GM19438 (cell line): ENCODE results near the gene BABAM2.
"Not testable (repeated sequence)": the region's sequence is repeated elsewhere in the genome, so short reads cannot be mapped to it uniquely, and the experiment has no call there.

Experiments used
- ATAC-seq: cut with Tn5 transposase; IDR thresholded peaks from one replicate; pipeline ENCODE4 v1.9.1; 2021; ENCODE audit warnings: low read depth; ENCODE audit not compliant: unreplicated experiment

Gene BABAM2

GRCh38 chr2:27875089-27875881 lies 15.2 kb upstream of the BABAM2 start:
- no peak for ATAC-seq

DNA sequence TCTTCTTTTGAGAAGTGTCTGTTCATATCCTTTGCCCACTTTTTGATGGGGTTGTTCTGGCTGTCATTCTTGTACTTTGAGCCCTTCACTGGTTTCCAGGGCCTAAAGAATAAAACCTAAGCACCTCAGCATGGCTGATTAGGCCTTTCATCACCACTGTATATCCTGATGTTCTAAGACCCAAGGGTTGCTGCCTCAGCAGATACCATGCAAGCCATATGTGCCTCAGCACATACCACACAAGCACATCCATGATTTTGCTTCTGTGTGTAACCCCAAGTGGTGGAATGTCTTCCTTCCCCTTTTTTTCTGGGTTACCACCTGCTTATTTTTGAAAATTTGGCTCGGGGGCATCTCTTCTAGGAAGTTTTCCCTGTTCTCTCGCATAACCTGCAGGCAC lies 11.7 kb upstream of the BABAM2 start:
- ATAC-seq = no peak

- ATAC-seq = not testable (repeated sequence)
Measured at GRCh38 chr2:27881815-27882583, 8.5 kb upstream of the BABAM2 start.

- ATAC-seq = not testable (repeated sequence)
Measured at GRCh38 chr2:27882584-27882922, 8.0 kb upstream of the BABAM2 start.

DNA sequence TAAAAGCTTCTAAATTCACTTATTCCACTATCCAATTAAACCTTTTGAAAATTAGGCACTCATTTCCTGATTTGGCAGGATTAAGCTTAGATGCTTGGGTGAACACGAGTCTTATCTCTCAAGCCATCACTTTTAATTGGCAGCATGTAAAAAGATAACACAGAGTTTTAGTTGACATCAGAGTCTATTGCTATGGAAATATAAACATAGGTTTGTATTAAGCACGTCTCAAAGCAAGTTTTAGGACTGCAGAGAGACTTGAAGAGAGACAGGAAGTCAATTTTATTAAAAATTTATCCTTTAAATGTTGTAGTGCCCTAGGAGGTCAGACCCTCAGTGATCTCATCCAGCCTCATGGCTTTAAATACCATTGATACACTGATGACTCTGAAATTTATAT lies 5.9 kb upstream of the BABAM2 start:
- ATAC-seq = no peak

DNA sequence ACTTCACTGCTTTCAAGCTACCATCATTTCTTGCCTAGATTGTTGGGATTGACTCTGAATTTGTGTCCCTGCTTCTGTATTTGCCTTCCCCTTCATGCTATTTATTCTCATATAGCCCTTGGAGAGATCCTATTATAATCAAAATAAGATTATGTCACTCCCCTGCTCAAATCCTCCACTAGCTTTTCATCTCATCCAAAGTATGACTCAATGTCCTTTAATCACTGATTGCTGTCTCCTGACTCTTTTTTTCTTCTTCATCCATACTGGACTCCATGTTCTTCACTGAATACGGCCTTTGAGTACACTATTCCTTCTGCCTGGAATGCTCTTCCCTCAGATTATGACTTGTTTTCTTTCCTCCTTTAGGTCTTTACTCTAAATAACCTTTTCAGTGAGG lies 5.3 kb upstream of the BABAM2 start:
- ATAC-seq = no peak

- ATAC-seq = no peak
Measured at GRCh38 chr2:27885661-27886060, 4.9 kb upstream of the BABAM2 start.

DNA sequence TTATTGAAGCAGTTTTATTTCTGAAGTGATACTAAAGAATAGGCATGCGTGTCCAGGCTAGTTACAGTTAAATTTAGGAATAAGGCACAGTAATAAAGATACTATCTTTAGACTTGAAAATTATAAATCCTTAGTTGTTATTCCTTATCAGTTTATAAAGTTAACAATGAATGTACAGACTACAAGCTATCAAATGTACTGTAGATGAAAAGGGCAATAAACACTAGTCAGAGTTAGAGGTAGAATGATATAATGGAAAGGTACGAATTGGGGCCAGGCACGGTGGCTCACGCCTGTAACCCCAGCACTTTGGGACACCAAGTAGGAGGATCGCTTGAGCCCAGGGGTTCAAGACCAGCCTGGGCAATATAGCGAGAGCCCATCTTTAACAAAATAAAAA lies 4.2 kb upstream of the BABAM2 start:
- no peak for ATAC-seq

- no peak for ATAC-seq
Measured at GRCh38 chr2:27887111-27887510, 3.4 kb upstream of the BABAM2 start.

DNA sequence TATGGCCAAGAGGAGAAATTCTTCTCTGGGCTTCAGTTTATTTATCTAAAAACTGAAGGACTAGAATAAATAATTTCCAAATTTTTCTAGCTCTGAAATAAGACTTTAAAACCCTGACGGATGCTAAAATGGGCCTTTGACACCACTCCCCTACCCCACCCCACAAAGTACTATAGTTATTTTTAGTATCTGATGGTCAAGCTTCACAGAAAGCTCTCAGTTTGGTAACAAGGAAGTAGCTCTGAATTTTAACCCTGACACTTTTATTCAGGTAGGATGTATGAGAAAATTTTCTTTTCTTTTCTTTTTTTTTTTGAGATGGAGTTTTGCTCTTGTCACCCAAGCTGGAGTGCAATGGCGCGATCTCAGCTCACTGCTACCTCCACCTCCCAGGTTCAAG lies 2.7 kb upstream of the BABAM2 start:
- ATAC-seq = no peak

DNA sequence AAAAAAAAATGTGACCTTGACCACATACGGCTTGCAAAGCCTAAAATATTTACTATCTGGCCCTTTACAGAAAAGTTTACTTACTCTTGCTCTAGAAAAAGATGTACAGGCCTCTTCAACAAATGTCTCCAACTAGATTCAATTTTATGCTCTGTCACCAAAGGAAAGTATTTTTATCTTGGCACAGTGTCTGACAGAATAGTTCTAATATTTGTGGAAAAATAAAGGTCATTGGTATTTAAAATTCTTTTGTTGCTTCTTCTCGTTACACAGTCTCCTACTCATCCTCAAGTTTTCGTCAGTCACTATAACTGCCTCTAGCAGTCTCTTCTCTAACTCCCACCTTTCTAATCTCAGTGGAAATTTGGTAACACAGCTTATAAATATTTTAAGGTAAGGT lies 1.7 kb upstream of the BABAM2 start:
- ATAC-seq = no peak

GRCh38 chr2:27889774-27890145 lies 769 bp upstream of the BABAM2 start:
- ATAC-seq = no peak

GRCh38 chr2:27890924-27891672 lies 569 bp downstream of the BABAM2 start:
- ATAC-seq = peak; percentile 28

DNA sequence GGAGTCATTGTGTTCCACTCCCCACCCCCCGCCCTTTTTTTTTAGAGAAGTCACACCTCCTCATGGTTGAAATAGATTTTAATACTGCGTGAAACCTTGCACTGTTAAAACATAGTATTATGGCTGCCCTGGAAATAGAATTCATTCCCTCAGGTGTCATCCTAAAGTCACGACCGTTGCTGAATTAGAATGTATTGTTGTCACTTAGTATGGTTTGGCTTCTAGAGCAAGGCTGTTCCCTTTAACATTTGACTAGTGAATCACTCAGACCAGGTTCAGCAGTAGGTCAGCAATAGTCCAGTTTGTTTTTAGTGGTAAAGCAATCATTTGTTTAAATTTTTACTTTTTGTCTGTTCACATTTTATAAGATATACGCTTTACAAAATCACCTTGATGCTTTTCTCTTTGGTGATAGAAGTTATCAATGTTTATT lies 1.2 kb downstream of the BABAM2 start:
- ATAC-seq = no peak

- ATAC-seq = no peak
Measured at GRCh38 chr2:27893006-27893405, 2.5 kb downstream of the BABAM2 start.

DNA sequence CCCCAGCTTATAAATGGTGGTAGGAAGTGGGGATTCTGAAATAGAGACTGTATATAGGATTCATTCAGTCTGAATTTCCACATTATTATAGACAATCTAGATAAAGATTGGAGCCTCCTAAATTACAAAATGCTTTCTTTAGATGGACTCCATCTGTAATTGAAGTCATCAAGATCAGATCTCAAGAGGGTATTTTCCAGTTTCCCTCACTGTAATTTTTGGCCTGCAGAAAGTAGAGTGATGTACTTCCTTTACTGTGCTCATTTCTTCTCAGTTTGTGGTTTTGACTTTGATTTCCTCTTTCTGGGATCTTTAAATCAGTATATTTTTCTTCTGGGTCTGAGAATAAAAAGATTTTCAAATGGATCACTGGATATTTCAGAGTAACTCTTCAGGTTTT lies 7.2 kb downstream of the BABAM2 start:
- ATAC-seq = no peak

DNA sequence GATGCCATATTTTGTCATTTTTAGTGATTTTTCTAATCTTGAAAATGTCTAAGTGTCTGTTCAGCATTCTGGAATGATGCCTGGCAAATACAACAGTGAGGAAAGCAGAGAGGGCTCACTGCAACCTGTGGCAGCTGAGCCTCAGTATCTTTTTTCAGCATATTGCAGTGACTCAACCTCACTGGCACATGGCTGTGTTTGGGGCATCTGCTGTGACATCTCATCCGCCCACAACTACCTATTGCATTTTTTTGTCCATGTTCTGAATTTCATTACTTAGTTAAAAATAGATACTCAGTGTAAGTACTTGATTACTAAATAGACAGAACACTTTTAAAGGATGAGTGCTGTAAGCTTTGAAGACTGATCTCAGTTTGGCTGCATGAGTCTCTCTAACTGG lies 10.7 kb downstream of the BABAM2 start:
- no peak for ATAC-seq

DNA sequence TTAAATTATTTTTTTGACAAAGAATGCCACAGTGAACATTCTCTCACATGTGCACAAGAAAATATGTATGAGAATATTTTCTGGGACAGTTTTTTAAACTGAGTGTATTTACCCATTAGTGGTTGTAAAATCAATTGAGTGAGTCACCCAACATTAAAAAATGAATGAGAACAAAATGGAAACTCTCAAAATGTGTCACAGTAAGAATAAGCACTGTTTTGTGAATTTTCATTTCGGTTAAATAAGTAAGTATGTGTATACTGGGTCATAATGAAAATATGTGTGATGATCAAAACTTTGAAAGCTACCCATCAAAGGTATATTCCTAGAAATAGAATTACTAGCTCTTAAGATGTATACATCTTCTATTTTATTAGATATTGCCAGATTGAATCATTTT lies 11.6 kb downstream of the BABAM2 start:
- no peak for ATAC-seq

GRCh38 chr2:27903018-27903417 lies 12.5 kb downstream of the BABAM2 start:
- no peak for ATAC-seq

DNA sequence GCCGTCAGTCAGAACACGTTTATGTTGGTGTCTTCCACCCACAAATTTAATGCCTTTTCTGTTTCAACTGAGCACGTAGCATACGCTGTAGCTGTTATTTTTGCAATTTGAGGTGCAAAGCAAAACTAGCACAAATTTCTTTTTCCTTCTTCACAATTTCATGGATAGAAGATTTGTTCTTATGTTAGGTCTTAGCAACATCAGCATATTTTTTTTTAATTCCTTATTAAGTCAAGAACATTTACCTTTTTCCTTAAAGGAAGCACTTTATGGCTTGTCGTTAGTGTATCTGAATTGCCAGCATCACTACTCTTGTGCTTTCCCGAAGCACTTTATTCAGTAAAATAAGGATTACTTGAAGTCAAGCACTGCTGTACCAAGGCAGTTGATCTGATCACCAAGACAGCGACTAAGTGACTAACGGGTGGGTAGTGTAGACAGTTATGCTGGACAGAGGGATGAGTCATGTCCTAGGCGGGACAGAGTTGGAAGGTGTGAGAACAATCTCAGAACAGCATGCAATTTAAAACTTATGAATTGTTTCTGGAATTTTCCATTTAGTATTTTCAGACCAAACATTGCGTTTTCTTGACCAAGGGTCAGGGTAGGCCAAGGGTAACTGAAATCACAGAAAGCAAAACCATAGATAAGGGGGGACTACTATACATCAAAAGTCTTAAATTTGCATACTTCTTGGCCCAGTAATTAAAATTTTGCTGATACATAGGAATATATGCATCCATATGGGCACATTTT lies 13.3 kb downstream of the BABAM2 start:
- no peak for ATAC-seq

DNA sequence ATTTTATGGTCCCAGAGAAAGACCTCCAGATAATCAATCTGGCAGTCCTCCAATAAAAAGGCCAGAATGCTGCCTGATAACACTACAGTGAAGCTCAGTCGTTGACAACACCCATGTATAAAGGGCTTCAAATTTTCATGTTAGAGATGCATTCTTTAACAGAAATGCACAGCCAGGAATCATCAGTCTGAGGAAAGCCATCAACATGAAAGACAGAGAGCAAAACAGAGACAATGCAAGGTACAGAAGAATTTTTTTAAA lies 13.8 kb downstream of the BABAM2 start:
- no peak for ATAC-seq
